Neuronal stem cell (in vitro differentiated cells): ENCODE data around the gene NRG3.

Experiments used
- DNase-seq: peaks from one replicate; pipeline ENCODE4 v3.0.0-alpha.2; 2013; ENCODE audit warnings: low spot score
- H2AFZ ChIP-seq: one replicate; pipeline ENCODE4 v1.6.1; 2013; ENCODE audit warnings: mild to moderate bottlenecking, low read length, inconsistent platforms
- H2AK5ac ChIP-seq: 2 replicates; pipeline ENCODE4 v1.6.1; 2013; ENCODE audit warnings: low read depth, mild to moderate bottlenecking, inconsistent platforms, low read length, moderate library complexity, mixed read lengths
- H2BK120ac ChIP-seq: 2 replicates; pipeline ENCODE4 v1.6.1; 2013; ENCODE audit warnings: low read depth, mild to moderate bottlenecking, inconsistent platforms, low read length, moderate library complexity, mixed read lengths
- H2BK12ac ChIP-seq: one replicate; pipeline ENCODE4 v1.6.1; 2013; ENCODE audit warnings: low read length, inconsistent platforms
- H2BK15ac ChIP-seq: 2 replicates; pipeline ENCODE4 v1.6.1; 2013; ENCODE audit warnings: mild to moderate bottlenecking, low read length, inconsistent platforms, mixed read lengths
- H2BK5ac ChIP-seq: one replicate; pipeline ENCODE4 v1.6.1; 2013; ENCODE audit warnings: inconsistent platforms, mild to moderate bottlenecking, low read length, moderate library complexity
- H3K14ac ChIP-seq: one replicate; pipeline ENCODE4 v1.6.1; 2013; ENCODE audit warnings: low read length, inconsistent platforms
- H3K18ac ChIP-seq: 2 replicates; pipeline ENCODE4 v1.6.1; 2013; ENCODE audit warnings: low read length, inconsistent platforms
- H3K23ac ChIP-seq: 2 replicates; pipeline ENCODE4 v1.6.1; 2013; ENCODE audit warnings: low read depth, mild to moderate bottlenecking, mixed read lengths, low read length, inconsistent platforms; ENCODE audit not compliant: poor library complexity
- H3K27ac ChIP-seq: replicated peaks from 3 replicates; pipeline ENCODE4 v1.5.1; 2013; ENCODE audit warnings: low read length, inconsistent platforms
- H3K27me3 ChIP-seq, 3 experiments: 2 replicates each; pipeline ENCODE4 v1.6.1; 2013; ENCODE audit warnings: low read length in 3 of 3, mild to moderate bottlenecking in 2 of 3, inconsistent platforms in 1 of 3, low read depth in 1 of 3, mixed read lengths in 1 of 3, moderate library complexity in 1 of 3; ENCODE audit not compliant: control insufficient read depth in 3 of 3, insufficient read depth in 3 of 3
- H3K36me3 ChIP-seq, 2 donors: replicated peaks in 1 of 2; 2 replicates each; pipeline ENCODE4 v1.6.1; 2013; ENCODE audit warnings: low read length in 2 of 2; ENCODE audit not compliant: control insufficient read depth in 2 of 2, insufficient read depth in 2 of 2
- H3K4ac ChIP-seq: 2 replicates; pipeline ENCODE4 v1.6.1; 2013; ENCODE audit warnings: inconsistent platforms, mild to moderate bottlenecking, low read length, moderate library complexity
- H3K4me1 ChIP-seq, 2 donors: 1 replicate in 1 of 2; 2 replicates in 1 of 2; pipeline ENCODE4 v1.6.1; 2013; ENCODE audit warnings: low read length in 2 of 2, low read depth in 1 of 2; ENCODE audit not compliant: control insufficient read depth in 2 of 2, insufficient read depth in 1 of 2
- H3K4me2 ChIP-seq: one replicate; pipeline ENCODE4 v1.6.1; 2013; ENCODE audit warnings: mild to moderate bottlenecking, low read length, inconsistent platforms; ENCODE audit not compliant: insufficient read depth, poor library complexity, severe bottlenecking
- H3K4me3 ChIP-seq, 2 donors: 2 replicates each; pipeline ENCODE4 v1.5.1; 2013; ENCODE audit warnings: low read length in 2 of 2, mild to moderate bottlenecking in 2 of 2, inconsistent platforms in 1 of 2, moderate library complexity in 1 of 2
- H3K79me1 ChIP-seq: one replicate; pipeline ENCODE4 v1.6.1; 2013; ENCODE audit warnings: low read depth, mild to moderate bottlenecking, inconsistent platforms, low read length, moderate library complexity
- H3K9ac ChIP-seq: one replicate; pipeline ENCODE4 v1.6.1; 2013; ENCODE audit warnings: mild to moderate bottlenecking, low read depth, low read length, inconsistent platforms; ENCODE audit not compliant: poor library complexity
- H3K9me3 ChIP-seq, 2 donors: replicated peaks in 1 of 2; 2 replicates each; pipeline versions ENCODE3 to v1.6.1; 2013; ENCODE audit warnings: low read length in 2 of 2, mild to moderate bottlenecking in 2 of 2, inconsistent platforms in 1 of 2, low read depth in 1 of 2, mixed read lengths in 1 of 2, moderate library complexity in 1 of 2; ENCODE audit not compliant: control insufficient read depth in 2 of 2, insufficient read depth in 1 of 2
- H4K8ac ChIP-seq: one replicate; pipeline ENCODE4 v1.6.1; 2013; ENCODE audit warnings: low read depth, mild to moderate bottlenecking, inconsistent platforms, low read length, moderate library complexity
- H4K91ac ChIP-seq: one replicate; pipeline ENCODE4 v1.6.1; 2013; ENCODE audit warnings: low read length, low read depth, mild to moderate bottlenecking, inconsistent platforms; ENCODE audit not compliant: poor library complexity
- WGBS, 2 donors: extraction: QIAGEN DNeasy Blood & Tissue Kit; methylation state at CpG; one replicate each; pipeline ENCODE4 v1.1.7; 2013; ENCODE audit warnings: missing lambda C conversion rate in 2 of 2, mixed read lengths in 1 of 2; ENCODE audit not compliant: insufficient read length in 2 of 2, insufficient replicate concordance in 1 of 2; ENCODE audit errors: extremely low coverage in 2 of 2; 5-methylcytosine and 5-hydroxymethylcytosine counted together

NRG3 gene

DNA sequence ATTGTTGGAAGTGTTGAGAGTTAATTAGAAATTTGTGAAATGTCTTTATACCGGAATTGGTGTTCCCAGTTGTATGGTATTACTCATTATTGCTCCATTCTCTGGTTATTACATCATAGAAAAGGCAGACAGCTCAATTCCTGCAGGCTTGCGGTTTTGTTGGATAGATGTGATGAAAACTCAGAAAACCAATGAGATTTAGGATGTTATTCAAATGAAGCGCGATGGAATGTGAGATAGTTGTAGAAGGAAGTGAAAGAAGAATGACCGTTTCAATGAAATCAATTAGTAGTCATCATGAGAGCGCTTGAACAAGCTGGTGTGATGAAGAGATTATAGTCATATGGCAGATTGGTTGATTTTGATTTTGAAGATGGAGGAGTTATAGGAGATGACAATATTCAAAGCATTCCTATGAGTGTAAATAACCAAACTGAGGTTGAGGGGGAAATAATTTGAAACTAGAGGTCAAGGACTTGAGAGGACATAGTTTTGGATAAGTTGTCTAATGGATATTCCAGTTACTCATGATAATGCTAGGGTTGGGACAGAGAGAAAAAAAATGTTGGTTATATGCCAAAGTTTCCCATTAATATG is 991.5 kb downstream of the NRG3 start:
- no peak overlapping the region for H2BK15ac ChIP-seq
- no peak overlapping the region for H2AK5ac ChIP-seq
- H4K8ac ChIP-seq = no peak overlapping the region
- no peaks in the 10 kb centered on the region for H3K27me3 ChIP-seq
- no peak overlapping the region for H3K27ac ChIP-seq
- no peaks in the 10 kb centered on the region for H3K4me1 ChIP-seq
- no peak overlapping the region for H3K4ac ChIP-seq
- H3K79me1 ChIP-seq = no peaks in the 10 kb centered on the region
- H3K4me2 ChIP-seq = no peak overlapping the region
- no peak overlapping the region for H3K23ac ChIP-seq
- H3K9ac ChIP-seq = no peak overlapping the region
- H2BK5ac ChIP-seq = no peak overlapping the region
- H2BK120ac ChIP-seq = no peak overlapping the region
- DNase-seq = no peak
- no peak overlapping the region for H2BK12ac ChIP-seq
- H3K9me3 ChIP-seq = no peaks in the 10 kb centered on the region
- 100% methylated on average over 3 of the region's 6 CpGs; no CpG with 5 or more reads in 1 of the 2 donors for WGBS, 2 donors
- no peak overlapping the region for H2AFZ ChIP-seq
- H3K14ac ChIP-seq = no peak overlapping the region
- H3K4me3 ChIP-seq = no peak overlapping the region
- H4K91ac ChIP-seq = no peak overlapping the region
- no peak overlapping the region for H3K18ac ChIP-seq
- H3K36me3 ChIP-seq = no peaks in the 10 kb centered on the region

DNA sequence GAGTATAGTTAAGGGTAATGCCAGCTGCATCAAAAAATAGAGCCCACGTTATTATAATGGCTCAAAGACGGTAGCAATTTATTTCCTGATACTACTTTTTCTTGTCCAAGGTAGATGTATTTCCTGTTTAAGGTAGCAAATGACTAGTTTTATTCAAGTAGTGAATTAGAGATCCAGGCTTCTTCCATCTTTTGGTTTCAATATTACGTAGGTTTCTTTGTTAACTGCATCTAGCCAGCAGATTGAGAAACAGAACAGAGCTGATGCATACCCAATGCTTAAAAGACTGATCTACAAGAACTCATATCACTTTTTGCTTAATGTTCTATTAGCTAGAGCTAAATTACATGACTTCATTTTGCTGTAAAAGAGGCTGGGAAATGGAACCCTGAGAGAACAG is 992.1 kb downstream of the NRG3 start:
- Histone ChIP-seq H3K4ac (no peak overlapping the region), H3K14ac (no peak overlapping the region), H4K8ac (no peak overlapping the region), H2BK12ac (no peak overlapping the region), H3K4me1 (no peaks in the 10 kb centered on the region), H2AFZ (no peak overlapping the region), H3K23ac (no peak overlapping the region), H3K4me2 (no peak overlapping the region), H3K27me3 (no peaks in the 10 kb centered on the region), H2BK15ac (no peak overlapping the region), H3K27ac (no peak overlapping the region), H3K18ac (no peak overlapping the region), H3K9ac (no peak overlapping the region), H3K36me3 (no peaks in the 10 kb centered on the region), H3K4me3 (no peak overlapping the region), H4K91ac (no peak overlapping the region), H3K79me1 (no peaks in the 10 kb centered on the region), H2BK5ac (no peak overlapping the region), H2AK5ac (no peak overlapping the region), H3K9me3 (no peaks in the 10 kb centered on the region), H2BK120ac (no peak overlapping the region)
- DNase-seq = no peak
- no CpG with 5 or more reads among the region's 3 CpGs for WGBS, 2 donors

DNA sequence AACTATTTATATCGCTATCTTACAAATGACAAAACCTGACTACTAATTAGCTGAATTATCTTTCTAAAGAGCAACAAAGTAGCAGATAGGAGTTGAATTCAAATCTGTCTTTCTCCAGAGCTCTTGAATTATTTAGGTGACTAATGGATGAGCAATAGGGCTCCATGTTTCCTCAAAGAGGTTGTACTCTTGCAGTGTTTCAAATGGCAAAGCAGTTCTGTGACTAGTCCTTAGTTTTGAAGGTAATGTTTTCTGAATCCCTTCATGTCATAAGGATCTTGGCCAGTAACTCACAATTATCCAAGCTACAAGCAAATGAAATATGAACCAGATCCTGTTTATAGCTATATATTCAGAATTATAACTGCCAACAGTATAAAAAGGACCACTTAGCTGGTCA is 999.7 kb downstream of the NRG3 start:
- Histone ChIP-seq H2AFZ (no peak overlapping the region), H3K4ac (no peak overlapping the region), H3K14ac (no peak overlapping the region), H3K79me1 (no peaks in the 10 kb centered on the region), H3K4me1 (no peaks in the 10 kb centered on the region), H2BK120ac (no peak overlapping the region), H4K91ac (no peak overlapping the region), H3K9me3 (no peaks in the 10 kb centered on the region), H4K8ac (no peak overlapping the region), H3K23ac (no peak overlapping the region), H3K18ac (no peak overlapping the region), H3K4me3 (no peak overlapping the region), H3K27ac (no peak overlapping the region), H3K27me3 (no peaks in the 10 kb centered on the region), H2BK12ac (no peak overlapping the region), H3K36me3 (no peaks in the 10 kb centered on the region), H2BK15ac (no peak overlapping the region), H3K9ac (no peak overlapping the region), H2BK5ac (no peak overlapping the region), H3K4me2 (no peak overlapping the region), H2AK5ac (no peak overlapping the region)
- no peak for DNase-seq
- no CpG with 5 or more reads among the region's 1 CpG for WGBS, 2 donors

DNA sequence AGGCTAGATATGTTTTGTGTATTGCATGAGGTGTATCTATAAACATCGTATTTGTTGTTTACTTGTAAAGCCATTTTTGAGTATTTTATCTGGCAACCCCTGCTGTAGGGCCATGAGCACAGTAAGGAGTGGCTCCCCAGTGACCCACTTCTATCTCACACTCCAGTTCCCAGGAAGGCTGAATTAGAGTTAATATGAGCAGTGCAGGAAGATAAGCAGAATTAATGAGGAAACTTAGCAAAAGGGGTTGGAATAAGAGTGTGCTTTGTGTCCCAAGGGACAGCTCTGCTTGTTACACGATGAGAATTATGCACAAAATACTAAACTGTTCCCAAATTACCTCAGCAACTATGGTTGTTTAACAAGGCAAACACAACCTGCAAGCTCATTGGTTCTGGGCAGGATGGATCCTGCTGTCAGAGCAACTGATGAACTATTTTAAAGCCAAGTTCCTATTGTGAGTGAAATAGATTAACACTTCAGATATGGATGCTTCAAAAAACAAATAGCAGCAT is 1005.8 kb downstream of the NRG3 start:
- H3K23ac ChIP-seq = no peak overlapping the region
- no CpG with 5 or more reads among the region's 2 CpGs for WGBS, 2 donors

More for the DNA sequence above, 1005.8 kb downstream of the NRG3 start:
- Histone ChIP-seq H3K36me3 (no peaks in the 10 kb centered on the region), H2BK12ac (no peak overlapping the region), H3K9me3 (no peaks in the 10 kb centered on the region), H3K79me1 (no peaks in the 10 kb centered on the region), H2BK120ac (no peak overlapping the region), H3K4me1 (no peaks in the 10 kb centered on the region), H3K4me2 (no peak overlapping the region), H3K27me3 (no peaks in the 10 kb centered on the region), H3K14ac (no peak overlapping the region), H2BK5ac (no peak overlapping the region), H3K27ac (no peak overlapping the region), H3K4me3 (no peak overlapping the region), H2BK15ac (no peak overlapping the region), H2AK5ac (no peak overlapping the region), H3K4ac (no peak overlapping the region), H3K9ac (no peak overlapping the region), H3K18ac (no peak overlapping the region), H2AFZ (peak overlapping the region; percentile 13), H4K8ac (no peak overlapping the region), H4K91ac (no peak overlapping the region)
- no peak for DNase-seq
